ENCODE measurements around the gene TLK2.

Gene TLK2

DNA sequence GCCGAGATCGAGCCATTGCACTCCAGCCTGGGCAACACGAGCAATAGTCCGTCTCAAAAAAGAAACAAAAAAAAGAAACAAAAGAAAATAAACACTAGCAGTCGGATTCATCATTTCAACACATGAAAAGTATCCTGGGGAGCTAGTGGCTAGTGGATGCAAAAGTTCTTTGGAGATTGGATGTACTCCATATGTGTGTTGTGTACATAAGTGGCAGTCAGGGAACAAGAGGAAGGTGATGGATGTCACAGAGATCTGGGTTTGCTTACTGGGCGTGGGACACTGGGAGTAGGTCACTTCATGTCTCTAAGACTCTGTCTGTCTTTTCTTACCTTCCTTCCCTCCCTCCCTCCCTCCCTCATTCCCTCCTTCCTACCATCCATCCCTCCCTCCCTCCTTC, 184.2 kb downstream of the TLK2 start:
- no peak for DNase-seq (ENCODE audit: extremely low read depth, insufficient read length)
- Histone ChIP-seq H3K36me3 (ENCODE audit: control insufficient read depth, insufficient read depth, low read length) (no peaks in the 10 kb centered on the region), H3K4me3 (replicated peaks; ENCODE audit: low read depth, low read length) (no peak overlapping the region), H3K27me3 (replicated peaks; ENCODE audit: control insufficient read depth, insufficient read depth, low read length) (no peaks in the 10 kb centered on the region)
- TF ChIP-seq, protein P1, sequence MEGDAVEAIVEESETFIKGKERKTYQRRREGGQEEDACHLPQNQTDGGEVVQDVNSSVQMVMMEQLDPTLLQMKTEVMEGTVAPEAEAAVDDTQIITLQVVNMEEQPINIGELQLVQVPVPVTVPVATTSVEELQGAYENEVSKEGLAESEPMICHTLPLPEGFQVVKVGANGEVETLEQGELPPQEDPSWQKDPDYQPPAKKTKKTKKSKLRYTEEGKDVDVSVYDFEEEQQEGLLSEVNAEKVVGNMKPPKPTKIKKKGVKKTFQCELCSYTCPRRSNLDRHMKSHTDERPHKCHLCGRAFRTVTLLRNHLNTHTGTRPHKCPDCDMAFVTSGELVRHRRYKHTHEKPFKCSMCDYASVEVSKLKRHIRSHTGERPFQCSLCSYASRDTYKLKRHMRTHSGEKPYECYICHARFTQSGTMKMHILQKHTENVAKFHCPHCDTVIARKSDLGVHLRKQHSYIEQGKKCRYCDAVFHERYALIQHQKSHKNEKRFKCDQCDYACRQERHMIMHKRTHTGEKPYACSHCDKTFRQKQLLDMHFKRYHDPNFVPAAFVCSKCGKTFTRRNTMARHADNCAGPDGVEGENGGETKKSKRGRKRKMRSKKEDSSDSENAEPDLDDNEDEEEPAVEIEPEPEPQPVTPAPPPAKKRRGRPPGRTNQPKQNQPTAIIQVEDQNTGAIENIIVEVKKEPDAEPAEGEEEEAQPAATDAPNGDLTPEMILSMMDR (IDR thresholded peaks at IDR 0.05; ENCODE audit: insufficient read depth, low read length, poor library complexity, severe bottlenecking) = no peak
